Astrocyte (in vitro differentiated cells and primary cell): ENCODE results near the gene DUSP16. TPM values are rescaled to one million over a fixed set of nuclear protein-coding genes. Genes with fewer than 3 reads are reported as not detected.

Experiments
- DNase-seq: peaks from one replicate; pipeline ENCODE4 v3.0.0-alpha.2; 2010; ENCODE audit warnings: low read depth
- FAIRE-seq: peaks from 2 replicates; lab custom pipeline; 2011; peaks lifted over from hg19 to GRCh38; lab: Jason Lieb, UNC
- H2AFZ ChIP-seq: 2 replicates; pipeline ENCODE4 v1.6.0; 2012; ENCODE audit warnings: low read depth, low read length, inconsistent platforms
- H3K27ac ChIP-seq: 2 replicates; pipeline ENCODE4 v1.5.1; 2011; ENCODE audit warnings: low read depth, low read length, inconsistent platforms
- H3K27me3 ChIP-seq: 2 replicates; pipeline ENCODE4 v1.6.0; 2011; ENCODE audit warnings: low read length, inconsistent platforms; ENCODE audit not compliant: insufficient read depth
- H3K36me3 ChIP-seq: 2 replicates; pipeline ENCODE4 v1.5.1; 2011; ENCODE audit warnings: low read length, inconsistent platforms; ENCODE audit not compliant: insufficient read depth
- H3K4me1 ChIP-seq: 2 replicates; pipeline ENCODE4 v1.5.1; 2011; ENCODE audit warnings: low read length, inconsistent platforms; ENCODE audit not compliant: insufficient read depth
- H3K4me2 ChIP-seq: 2 replicates; pipeline ENCODE4 v1.6.0; 2012; ENCODE audit warnings: low read length, inconsistent platforms
- H3K4me3 ChIP-seq: 2 replicates; pipeline ENCODE4 v1.5.1; 2011; ENCODE audit warnings: low read depth, mild to moderate bottlenecking, low read length, inconsistent platforms; ENCODE audit not compliant: insufficient read depth
- H3K79me2 ChIP-seq: 2 replicates; pipeline ENCODE4 v1.6.0; 2012; ENCODE audit warnings: mild to moderate bottlenecking, low read length, inconsistent platforms; ENCODE audit not compliant: insufficient read depth
- H3K9ac ChIP-seq: 2 replicates; pipeline ENCODE4 v1.6.0; 2012; ENCODE audit warnings: mild to moderate bottlenecking, low read length, inconsistent platforms
- H3K9me3 ChIP-seq: 2 replicates; pipeline ENCODE4 v1.5.1; 2012; ENCODE audit warnings: low read depth, mild to moderate bottlenecking, low read length, inconsistent platforms; ENCODE audit not compliant: insufficient read depth
- H4K20me1 ChIP-seq: 2 replicates; pipeline ENCODE4 v1.6.0; 2012; ENCODE audit warnings: low read length, inconsistent platforms; ENCODE audit not compliant: insufficient read depth
- H3K27ac Mint-ChIP-seq: one replicate; pipeline ENCODE4 v1.8.0; 2021; ENCODE audit warnings: mild to moderate bottlenecking, mixed read lengths; ENCODE audit not compliant: unreplicated experiment
- H3K27me3 Mint-ChIP-seq: one replicate; pipeline ENCODE4 v1.8.0; 2021; ENCODE audit warnings: low read depth, mixed read lengths; ENCODE audit not compliant: unreplicated experiment
- H3K36me3 Mint-ChIP-seq: one replicate; pipeline ENCODE4 v1.8.0; 2021; ENCODE audit warnings: low read depth, mixed read lengths; ENCODE audit not compliant: unreplicated experiment
- H3K4me1 Mint-ChIP-seq: one replicate; pipeline ENCODE4 v1.8.0; 2021; ENCODE audit warnings: low read depth, mixed read lengths; ENCODE audit not compliant: unreplicated experiment
- H3K4me3 Mint-ChIP-seq: one replicate; pipeline ENCODE4 v1.8.0; 2021; ENCODE audit warnings: mild to moderate bottlenecking, moderate library complexity, mixed read lengths; ENCODE audit not compliant: unreplicated experiment
- H3K9me3 Mint-ChIP-seq: one replicate; pipeline ENCODE4 v1.8.0; 2021; ENCODE audit warnings: mild to moderate bottlenecking, mixed read lengths; ENCODE audit not compliant: unreplicated experiment
- CTCF ChIP-seq: IDR thresholded peaks from 2 replicates; pipeline ENCODE4 v1.5.1; 2011; ENCODE audit warnings: low read depth, mild to moderate bottlenecking, inconsistent platforms, low read length, moderate library complexity; ENCODE audit not compliant: insufficient read depth
- EZH2 ChIP-seq: IDR thresholded peaks from 2 replicates; pipeline ENCODE4 v1.6.1; 2012; ENCODE audit warnings: mild to moderate bottlenecking, low read length, inconsistent platforms; ENCODE audit not compliant: insufficient read depth
- total RNA-seq: library from RNA; stranded (reverse); gene quantifications from 2 replicates; pipeline ENCODE4 v1.2.1, GENCODE V29; 2021

DUSP16 gene
- total RNA-seq, 1 donor from 2014 or later, result 24.2 TPM

GRCh38 chr12:12483438-12483837, 79.2 kb downstream of the DUSP16 start:
- H3K36me3 Mint-ChIP-seq, result peaks cover 13% of the 10 kb centered on the region
- Histone ChIP-seq H3K9ac (no peak overlapping the region), H3K4me3 (no peak overlapping the region), H3K4me1 (peaks cover 10% of the 10 kb centered on the region), H3K9me3 (no peaks in the 10 kb centered on the region), H3K36me3 (peaks cover 19% of the 10 kb centered on the region), H3K79me2 (no peaks in the 10 kb centered on the region), H3K4me2 (no peak overlapping the region), H3K27ac (no peak overlapping the region), H2AFZ (no peak overlapping the region), H4K20me1 (peaks cover 13% of the 10 kb centered on the region), H3K27me3 (no peaks in the 10 kb centered on the region)
- H3K4me3 Mint-ChIP-seq, result no peak overlapping the region
- peaks cover 17% of the 10 kb centered on the region for H3K4me1 Mint-ChIP-seq
- H3K27me3 Mint-ChIP-seq, result no peaks in the 10 kb centered on the region
- no peaks in the 10 kb centered on the region for H3K9me3 Mint-ChIP-seq
- H3K27ac Mint-ChIP-seq, result no peak overlapping the region
- no peak for DNase-seq
- no peak for FAIRE-seq
- TF ChIP-seq CTCF (no peak), EZH2 (no peak)

GRCh38 chr12:12482959-12483358, 79.7 kb downstream of the DUSP16 start:
- H3K27me3 ChIP-seq, result no peaks in the 10 kb centered on the region
- H3K27ac ChIP-seq, result no peak overlapping the region
- FAIRE-seq (no peak), DNase-seq (no peak)
- Mint-ChIP-seq H3K36me3 (peaks cover 15% of the 10 kb centered on the region), H3K27me3 (no peaks in the 10 kb centered on the region), H3K27ac (no peak overlapping the region), H3K4me3 (no peak overlapping the region), H3K9me3 (no peaks in the 10 kb centered on the region), H3K4me1 (peaks cover 12% of the 10 kb centered on the region)
- TF ChIP-seq CTCF, result no peak
- no peak for TF ChIP-seq EZH2
- H4K20me1 ChIP-seq, result peaks cover 13% of the 10 kb centered on the region
- H3K79me2 ChIP-seq, result no peaks in the 10 kb centered on the region
- H2AFZ ChIP-seq, result no peak overlapping the region
- H3K4me1 ChIP-seq, result peaks cover 6% of the 10 kb centered on the region
- H3K36me3 ChIP-seq, result peaks cover 19% of the 10 kb centered on the region
- H3K9ac ChIP-seq, result no peak overlapping the region
- no peak overlapping the region for H3K4me3 ChIP-seq
- H3K4me2 ChIP-seq, result no peak overlapping the region
- no peaks in the 10 kb centered on the region for H3K9me3 ChIP-seq

GRCh38 chr12:12482150-12482761, 80.4 kb downstream of the DUSP16 start:
- FAIRE-seq, result no peak
- Mint-ChIP-seq H3K4me1 (peaks cover 7% of the 10 kb centered on the region), H3K4me3 (no peak overlapping the region), H3K36me3 (peaks cover 18% of the 10 kb centered on the region), H3K27ac (no peak overlapping the region), H3K9me3 (no peaks in the 10 kb centered on the region), H3K27me3 (no peaks in the 10 kb centered on the region)
- Histone ChIP-seq H3K9ac (no peak overlapping the region), H3K36me3 (peaks cover 22% of the 10 kb centered on the region), H3K27me3 (no peaks in the 10 kb centered on the region), H4K20me1 (peaks cover 10% of the 10 kb centered on the region), H3K9me3 (no peaks in the 10 kb centered on the region), H3K79me2 (no peaks in the 10 kb centered on the region), H3K4me3 (no peak overlapping the region), H3K27ac (no peak overlapping the region), H2AFZ (no peak overlapping the region), H3K4me2 (no peak overlapping the region), H3K4me1 (no peaks in the 10 kb centered on the region)
- TF ChIP-seq CTCF (no peak), EZH2 (no peak)
- DNase-seq, result no peak
